C4-2B (cell line): Measurements from ENCODE around the gene RTN4.
A peak's percentile ranks its signal among the peaks of the same experiment; 100 is the strongest.

Experiments used
- H3K27ac ChIP-seq: fragments of 450-650 bp; 2 replicates; pipeline ENCODE4 v1.5.1; 2017
- ZFX ChIP-seq: fragments of 450-650 bp; IDR thresholded peaks from 2 replicates; pipeline ENCODE4 v1.6.1; 2017
- TF ChIP-seq, protein P1 (sequence below): fragments of 450-650 bp; conservative IDR thresholded peaks from 2 replicates; pipeline ENCODE4 v1.5.1; 2017; ENCODE audit warnings: mild to moderate bottlenecking

Gene RTN4

GRCh38 chr2:54954705-54955357, 95.4 kb downstream of the RTN4 start:
- peak overlapping the region; percentile 98 for H3K27ac ChIP-seq
- TF ChIP-seq, protein P1, sequence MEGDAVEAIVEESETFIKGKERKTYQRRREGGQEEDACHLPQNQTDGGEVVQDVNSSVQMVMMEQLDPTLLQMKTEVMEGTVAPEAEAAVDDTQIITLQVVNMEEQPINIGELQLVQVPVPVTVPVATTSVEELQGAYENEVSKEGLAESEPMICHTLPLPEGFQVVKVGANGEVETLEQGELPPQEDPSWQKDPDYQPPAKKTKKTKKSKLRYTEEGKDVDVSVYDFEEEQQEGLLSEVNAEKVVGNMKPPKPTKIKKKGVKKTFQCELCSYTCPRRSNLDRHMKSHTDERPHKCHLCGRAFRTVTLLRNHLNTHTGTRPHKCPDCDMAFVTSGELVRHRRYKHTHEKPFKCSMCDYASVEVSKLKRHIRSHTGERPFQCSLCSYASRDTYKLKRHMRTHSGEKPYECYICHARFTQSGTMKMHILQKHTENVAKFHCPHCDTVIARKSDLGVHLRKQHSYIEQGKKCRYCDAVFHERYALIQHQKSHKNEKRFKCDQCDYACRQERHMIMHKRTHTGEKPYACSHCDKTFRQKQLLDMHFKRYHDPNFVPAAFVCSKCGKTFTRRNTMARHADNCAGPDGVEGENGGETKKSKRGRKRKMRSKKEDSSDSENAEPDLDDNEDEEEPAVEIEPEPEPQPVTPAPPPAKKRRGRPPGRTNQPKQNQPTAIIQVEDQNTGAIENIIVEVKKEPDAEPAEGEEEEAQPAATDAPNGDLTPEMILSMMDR: no peak
- no peak for TF ChIP-seq ZFX

- TF ChIP-seq, protein P1: no peak
- TF ChIP-seq ZFX: no peak
- H3K27ac ChIP-seq: peak overlapping the region; percentile 98
These were observed 96.1 kb downstream of the RTN4 start for GRCh38 chr2:54954158-54954557.

GRCh38 chr2:54952978-54953456, 97.2 kb downstream of the RTN4 start:
- no peak for TF ChIP-seq ZFX
- TF ChIP-seq, protein P1: no peak
- H3K27ac ChIP-seq: peak overlapping the region; percentile 98

DNA sequence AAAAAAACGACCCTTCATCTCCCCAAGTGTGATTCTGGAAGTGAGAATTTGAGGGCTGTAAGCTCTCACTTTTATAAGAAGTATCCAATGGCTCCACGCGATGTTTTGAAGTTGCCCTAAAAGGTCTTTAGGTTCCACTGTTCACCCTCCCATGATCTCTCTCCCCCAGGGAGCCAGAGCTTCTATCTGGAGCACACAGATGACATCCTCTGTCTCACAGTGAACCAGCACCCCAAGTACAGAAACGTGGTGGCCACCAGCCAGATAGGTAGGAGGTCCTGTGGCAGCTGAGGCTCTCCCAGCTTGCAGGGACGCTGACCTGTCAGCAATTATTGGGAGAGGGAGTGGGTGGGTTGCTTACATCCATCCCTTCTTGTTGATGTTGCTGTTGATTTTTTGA, 97.8 kb downstream of the RTN4 start:
- H3K27ac ChIP-seq: peak overlapping the region; percentile 98
- no peak for TF ChIP-seq ZFX
- TF ChIP-seq, protein P1: no peak

DNA sequence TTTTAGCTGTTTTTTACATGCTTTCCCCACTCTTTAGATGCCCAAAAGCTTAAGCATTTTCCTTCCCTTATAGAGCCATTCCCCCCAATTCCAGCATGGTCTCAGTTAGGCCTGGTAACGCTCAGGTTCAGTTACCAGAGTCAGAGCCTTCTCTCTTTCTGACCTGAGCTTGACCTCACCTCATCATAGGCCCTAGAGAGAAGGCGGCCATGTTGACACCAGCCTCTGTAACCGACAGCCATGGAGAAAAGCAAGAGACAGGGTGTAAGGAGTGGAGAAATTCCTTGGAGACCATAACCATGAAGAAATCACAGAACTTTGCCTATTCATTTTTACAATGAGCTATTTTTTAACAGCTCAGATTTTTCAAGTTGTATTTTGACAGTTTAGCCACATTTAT, 99.4 kb downstream of the RTN4 start:
- no peak for TF ChIP-seq ZFX
- TF ChIP-seq, protein P1: no peak
- peak overlapping the region; percentile 45 for H3K27ac ChIP-seq

DNA sequence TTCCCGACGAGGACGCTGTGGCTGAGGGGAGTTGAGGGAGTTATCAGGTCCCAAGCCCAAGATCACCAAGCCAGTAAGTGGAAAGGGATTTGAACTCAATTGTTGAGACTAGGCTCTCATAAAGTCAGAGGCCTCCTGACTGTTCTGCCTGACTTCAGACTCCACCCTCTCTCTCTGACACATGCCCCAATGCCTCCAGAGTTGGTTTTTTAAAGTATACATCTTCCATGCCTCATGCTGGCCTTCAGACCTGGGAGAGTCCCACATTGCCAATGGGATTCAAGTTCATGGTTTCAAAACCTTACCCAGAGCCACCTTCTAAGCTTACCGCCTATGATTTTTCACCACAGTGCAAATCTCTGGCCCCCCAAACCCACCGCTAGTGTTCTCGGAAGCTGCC, 100.8 kb downstream of the RTN4 start:
- no peak for TF ChIP-seq ZFX
- TF ChIP-seq, protein P1: no peak
- H3K27ac ChIP-seq: no peak overlapping the region; the same call in 1 of the 2 replicates

GRCh38 chr2:54948120-54948519, 102.1 kb downstream of the RTN4 start:
- TF ChIP-seq, protein P1: no peak
- TF ChIP-seq ZFX: no peak
- peak overlapping the region; percentile 10; the same call in 1 of the 2 replicates for H3K27ac ChIP-seq
